HG02884 (cell line): Measurements from ENCODE around the gene PDE4D.
"Not testable (repeated sequence)": the region's sequence is repeated elsewhere in the genome, so short reads cannot be mapped to it uniquely, and the experiment has no call there.

ENCODE experiments used
- ATAC-seq: cut with Tn5 transposase; IDR thresholded peaks from one replicate; pipeline ENCODE4 v1.9.1; 2021; ENCODE audit warnings: mild to moderate bottlenecking, moderate library complexity; ENCODE audit not compliant: unreplicated experiment

PDE4D gene

DNA sequence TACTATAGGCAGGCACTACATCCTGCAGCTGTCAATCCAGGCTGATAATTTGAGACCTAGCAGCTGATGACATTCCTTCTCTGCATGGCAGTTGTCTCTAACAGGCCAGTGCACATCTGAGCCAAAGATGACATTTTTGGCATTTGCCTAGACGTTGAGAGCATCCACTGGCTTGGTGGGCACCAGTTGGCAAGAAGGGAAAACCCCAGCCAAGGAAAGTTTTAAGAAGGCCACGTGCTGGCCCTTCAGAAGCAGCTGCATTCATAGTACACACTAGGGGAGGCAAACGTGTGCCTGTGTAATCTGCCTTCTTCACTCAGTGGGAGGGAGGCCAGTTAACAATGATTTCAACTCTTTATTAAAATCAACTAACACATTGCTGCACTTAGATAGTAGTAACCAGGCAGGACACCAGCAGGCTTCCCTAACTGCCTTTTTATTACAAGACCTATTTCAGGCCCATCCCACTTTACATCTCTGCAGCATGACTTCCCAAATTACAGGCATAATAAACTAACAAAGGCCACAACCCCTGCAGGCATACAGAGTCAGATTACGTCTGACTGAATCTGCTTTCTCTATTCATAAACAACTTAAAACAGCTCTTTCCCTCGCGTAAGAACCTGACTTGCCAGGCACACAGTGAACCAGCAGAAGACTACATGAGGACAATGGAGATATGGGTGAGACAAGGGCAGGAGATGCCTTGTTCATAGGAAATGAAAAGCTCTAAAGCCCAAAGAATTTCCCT lies 576.3 kb downstream of the PDE4D start:
- ATAC-seq = no peak

DNA sequence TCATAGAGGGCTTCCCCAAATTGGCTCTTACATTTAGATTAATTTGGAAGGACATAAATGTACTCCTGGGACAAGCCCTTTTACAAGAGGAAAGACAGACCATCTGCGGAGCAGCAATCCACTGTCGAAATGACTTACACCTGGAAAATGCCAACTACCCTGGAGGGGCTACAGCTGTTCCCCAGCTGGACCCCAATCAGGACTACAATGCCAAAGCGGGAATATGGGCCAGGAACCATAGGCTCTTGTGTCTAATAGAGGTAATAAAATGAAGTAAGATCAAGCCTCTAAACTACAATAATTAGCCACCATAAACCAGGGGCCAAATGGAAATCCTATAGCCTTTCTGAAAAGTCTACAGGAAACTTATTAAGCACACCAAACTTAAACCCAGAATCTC lies 581.3 kb downstream of the PDE4D start:
- ATAC-seq = no peak

DNA sequence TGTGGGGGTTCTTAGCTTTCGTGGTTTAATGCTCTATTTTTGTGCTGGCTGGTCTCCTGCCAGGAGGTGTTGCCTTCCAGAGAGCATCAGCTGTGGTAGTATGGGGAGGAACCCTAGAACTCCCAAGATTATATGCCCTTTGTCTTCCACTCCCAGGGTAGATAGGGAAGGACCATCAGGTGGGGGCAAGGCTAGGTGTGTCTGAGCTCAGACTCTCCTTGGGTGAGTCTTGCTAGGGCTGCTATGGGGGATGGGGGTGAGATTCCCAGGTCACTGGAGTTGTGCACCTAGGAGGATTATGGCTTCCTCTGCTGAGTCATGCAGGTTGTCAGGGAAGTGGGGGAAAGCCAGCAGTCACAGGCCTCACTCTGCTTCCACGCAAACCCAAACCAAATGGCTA lies 584.8 kb downstream of the PDE4D start:
- not testable (repeated sequence) for ATAC-seq

DNA sequence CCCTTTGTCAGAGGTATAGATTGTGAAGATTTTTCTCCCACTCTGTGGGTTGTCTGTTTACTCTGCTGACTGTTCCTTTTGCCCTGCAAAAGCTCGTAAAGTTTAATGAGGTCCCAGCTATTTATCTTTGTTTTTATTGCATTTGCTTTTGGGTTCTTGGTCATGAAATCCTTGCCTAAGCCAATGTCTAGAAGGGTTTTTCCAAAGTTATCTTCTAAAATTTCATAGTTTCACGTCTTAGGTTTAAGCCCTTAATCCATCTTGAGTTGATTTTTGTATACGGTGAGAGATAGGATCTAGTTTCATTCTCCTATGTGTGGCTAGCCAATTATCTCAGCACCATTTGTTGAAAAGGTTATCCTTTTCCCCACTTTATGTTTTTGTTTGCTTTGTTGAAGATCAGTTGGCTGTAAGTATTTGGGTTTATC lies 590.2 kb downstream of the PDE4D start:
- ATAC-seq = not testable (repeated sequence)

DNA sequence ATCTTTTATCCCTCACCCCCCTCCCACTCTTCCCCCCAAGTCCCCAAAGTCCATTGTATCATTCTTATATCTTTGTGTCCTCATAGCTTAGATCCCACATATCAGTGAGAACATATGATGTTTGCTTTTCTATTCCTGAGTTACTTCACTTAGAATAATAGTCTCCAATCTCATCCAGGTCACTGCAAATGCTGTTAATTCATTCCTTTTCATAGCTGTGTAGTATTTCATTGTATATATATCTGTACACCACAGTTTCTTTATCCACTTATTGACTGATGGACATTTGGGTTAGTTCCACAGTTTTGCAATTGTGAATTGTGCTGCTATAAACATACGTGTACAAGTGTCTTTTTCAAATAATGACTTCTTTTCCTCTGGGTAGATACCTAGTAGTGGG lies 591.0 kb downstream of the PDE4D start:
- not testable (repeated sequence) for ATAC-seq

DNA sequence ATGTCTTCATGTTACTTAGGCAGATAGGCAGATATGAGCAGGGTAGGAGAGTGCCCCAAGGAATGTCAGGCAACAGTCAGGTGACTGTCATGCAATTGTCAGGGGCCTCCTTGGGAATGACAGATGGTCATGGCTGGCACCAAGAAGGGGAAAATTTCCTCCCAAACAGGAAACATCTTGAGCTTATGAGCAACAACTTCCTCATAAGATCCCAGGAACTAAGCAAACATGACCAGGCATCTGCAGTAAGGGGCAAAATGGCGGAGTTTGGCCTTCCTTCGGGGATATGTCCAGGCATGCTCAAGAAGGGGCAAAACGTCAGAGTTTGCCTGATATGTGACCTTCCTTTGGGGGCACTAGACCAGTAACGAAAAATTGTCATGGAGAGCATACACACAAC lies 591.8 kb downstream of the PDE4D start:
- ATAC-seq = no peak

DNA sequence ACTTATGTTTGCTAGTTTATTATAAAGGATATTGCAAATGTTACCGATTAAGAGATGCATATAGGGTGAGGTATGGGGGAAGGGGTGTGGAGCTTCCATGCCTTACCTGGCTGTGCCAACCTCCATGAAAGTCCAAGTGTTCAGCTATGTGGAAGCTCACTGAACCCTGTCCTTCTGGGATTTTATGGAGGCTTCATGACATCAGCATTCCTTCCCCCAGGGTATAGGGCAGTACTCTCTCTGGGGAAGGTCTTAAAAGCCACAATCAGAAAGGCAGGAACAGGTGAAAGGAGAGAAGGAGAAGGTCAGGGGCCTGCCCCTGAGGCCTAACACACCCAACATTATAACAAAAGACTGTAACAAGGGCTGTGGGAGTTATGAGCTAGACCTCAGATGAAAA lies 592.6 kb downstream of the PDE4D start:
- no peak for ATAC-seq

DNA sequence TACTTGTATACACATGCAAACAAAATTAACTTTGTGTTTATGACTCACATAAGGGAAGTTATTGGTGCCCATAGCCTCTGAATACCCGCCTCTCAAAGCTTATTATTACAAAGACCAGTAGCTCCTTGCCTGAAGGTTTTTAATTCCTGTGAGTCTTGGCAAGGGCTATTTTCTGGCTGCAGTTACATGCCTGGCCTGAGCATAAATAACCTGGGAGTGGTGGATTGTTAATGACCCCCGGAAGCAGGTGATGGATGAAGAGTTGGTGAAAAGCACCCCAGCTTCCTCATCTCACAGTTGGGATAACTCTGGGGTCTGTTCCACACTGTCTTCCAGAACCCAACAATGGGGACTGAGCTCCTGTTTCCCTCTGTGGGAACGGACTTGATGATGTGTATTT lies 594.5 kb downstream of the PDE4D start:
- no peak for ATAC-seq

DNA sequence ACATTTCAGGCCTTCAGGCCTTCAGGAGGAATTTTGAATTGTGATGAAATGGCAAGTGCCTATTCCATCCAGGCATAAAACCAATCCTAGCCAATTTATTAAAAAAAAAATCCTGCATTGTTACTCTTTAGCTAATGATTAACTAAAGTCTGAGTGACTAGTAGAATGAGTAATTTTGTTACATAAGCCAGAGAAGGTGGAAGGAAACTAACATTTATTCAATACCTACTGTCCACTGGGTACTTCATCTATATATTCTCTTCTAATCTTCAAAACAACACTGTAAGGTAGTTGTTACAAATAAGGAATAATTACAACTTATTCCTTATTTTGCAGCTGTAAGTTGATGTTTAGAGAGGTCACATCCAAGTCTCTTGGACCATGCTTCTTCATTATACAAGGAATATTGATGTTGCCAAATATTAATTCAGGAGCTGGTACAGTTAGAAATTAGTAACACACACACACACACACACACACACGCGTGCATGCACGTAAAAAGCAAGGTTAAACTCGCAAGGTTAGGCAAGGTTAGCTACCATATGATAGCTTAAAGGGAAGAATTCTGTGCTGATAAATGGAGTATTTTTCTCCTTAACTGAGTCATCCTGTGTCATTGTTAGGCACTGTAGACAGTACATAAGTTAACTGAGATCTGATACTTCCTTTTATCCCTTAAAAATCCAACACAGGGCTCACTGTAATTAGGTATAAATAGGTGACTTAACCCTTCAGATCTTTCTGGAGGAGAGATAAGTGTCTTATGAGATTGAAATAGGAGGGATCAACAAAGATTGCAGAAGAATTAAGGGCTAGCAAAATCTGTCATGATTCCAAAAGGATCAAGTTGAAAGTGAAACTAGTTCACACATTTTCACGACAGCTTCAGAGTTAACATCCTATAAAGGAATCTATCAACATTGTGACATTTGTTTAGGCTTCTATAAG lies 596.9 kb downstream of the PDE4D start:
- no peak for ATAC-seq

DNA sequence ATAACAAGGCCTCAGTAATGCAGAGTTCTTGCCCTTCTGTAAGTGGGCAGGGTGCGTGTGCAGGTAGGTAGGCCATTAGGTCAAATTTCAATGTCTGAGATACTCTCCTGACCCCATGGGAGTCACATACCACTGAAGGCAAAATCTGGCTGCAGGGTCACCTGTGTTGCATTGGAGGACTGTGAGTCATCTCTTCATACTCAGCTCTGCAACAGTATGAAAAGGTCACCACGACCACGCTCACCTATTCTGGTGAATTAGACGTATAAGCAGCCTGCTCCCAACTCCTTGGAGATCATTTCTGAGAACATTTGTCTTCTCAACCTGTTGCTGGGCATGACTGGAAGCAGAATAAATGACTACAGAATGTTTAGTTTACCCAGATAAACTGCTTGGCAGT lies 599.8 kb downstream of the PDE4D start:
- ATAC-seq = no peak

DNA sequence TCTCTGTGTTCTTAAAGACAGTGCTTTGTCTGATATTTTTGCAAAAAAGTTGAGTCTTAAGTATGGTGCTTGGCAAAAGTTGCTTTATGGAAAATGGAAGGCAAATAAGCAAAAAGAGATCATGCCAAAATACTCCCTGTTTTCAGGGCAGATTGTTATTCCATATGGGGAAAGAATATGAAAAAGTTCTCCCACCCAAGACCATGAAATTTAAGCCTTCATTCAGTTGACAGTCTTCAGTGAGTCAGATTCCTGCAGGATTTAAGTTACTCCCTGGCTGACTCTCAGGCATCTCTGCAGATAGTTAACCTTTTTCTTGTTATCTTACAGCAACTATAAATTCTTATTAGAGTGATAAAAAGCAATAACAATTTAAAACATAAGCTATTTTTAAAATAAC lies 601.6 kb downstream of the PDE4D start:
- ATAC-seq = no peak

DNA sequence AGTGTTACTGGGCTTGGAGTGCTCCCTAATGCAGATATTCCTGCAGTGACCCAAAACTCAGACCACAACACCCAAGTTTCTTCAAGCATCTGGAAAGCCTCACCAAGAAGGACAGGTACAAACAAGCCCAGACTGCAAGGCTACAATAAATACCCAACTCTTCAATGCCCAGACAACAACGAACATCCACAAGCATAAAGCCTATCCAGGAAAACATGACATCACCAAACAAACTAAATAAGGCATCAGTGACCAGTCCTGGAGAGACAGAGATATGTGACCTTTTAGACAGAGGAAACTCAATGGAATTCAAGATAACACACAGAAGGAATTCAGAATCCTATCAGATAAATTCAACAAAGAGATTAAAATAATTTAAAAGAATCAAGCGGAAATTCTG lies 605.6 kb downstream of the PDE4D start:
- ATAC-seq = no peak

DNA sequence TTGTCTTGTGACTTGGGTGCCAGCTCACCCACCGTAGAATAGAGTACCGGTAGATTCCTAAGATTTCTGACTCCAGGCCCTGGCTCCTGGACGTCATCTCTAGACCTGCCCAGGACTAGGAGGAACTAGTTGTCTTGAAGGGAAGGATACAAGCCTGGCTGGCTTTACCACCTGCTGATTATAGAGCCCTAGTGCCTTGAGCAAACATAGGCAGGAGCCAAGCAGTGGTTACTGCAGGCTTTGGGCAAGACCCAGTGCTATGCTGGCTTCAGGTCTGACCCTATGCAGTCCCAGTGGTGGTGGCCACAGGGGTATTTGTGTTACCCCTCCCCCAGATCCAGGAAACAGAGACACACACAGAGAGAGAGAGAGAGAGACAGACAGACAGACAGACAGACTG lies 606.2 kb downstream of the PDE4D start:
- ATAC-seq = no peak

DNA sequence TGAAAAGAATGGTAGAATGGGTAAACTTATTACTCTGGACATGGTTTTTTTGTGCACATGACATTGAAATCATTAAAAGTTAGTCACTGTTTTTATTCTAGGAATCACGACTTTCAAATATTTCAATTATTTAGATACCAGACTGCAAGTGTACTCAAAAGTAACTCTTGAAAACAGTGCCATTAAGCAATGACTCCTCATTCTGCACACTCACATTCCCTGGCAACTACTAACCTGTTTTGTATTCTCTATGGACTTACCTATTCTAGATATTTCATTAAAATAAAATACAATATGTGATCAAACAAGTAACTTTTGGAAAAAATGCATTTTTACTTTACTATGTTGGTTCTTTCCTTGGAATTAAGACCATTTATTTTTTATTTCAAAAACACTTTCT lies 607.0 kb downstream of the PDE4D start:
- no peak for ATAC-seq

DNA sequence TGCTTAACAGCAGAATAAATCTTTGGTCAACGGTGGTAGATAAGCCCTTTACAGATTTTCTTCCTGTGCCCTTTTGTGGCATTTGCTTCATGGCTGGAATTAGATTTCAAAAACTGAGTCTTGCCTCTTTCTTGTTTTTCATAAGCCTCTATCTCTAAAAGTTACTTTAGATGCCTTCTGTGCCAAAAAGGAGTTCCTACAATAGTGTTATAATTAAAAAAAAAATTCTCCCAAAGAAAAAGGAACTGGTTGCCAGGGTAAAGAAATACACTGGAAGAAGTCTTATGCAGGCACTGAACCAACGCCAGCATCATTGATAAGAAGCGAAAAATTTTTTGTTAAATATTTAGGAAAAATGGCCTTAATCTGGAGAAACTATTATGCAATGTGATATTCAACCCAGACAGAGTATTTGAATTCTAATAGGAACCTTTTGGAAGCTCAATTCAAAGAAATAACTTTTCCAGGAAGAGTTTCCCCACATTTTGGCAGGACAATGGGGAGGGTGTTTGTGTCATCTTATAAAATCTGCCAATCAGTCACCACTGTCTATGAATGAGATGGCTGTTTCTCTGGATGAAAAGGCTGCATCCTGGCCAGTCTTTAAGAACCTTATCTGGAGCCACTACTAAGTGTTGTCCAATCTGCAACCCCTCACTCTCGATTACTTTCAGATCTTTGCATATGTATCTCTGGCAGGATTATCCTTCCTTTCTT lies 608.1 kb downstream of the PDE4D start:
- ATAC-seq = no peak

DNA sequence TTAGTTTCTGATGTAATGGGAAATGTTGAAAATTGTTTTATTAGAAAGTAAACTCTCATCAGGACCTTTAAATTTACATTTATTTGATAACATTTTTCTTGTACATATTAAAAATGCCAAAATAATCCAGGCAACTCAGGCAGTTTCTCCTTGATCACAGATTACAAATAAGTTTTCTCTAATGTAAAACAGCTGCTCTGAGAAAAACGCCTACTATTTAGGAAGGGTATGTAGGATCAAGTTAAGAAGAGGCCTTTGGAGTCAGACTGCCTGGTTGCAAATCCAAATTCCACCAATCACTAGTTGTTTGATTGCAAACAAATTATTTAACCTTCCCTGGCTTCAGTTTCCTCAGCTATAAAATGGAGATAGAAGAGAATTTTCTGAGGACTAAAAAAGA lies 610.8 kb downstream of the PDE4D start:
- ATAC-seq = no peak

DNA sequence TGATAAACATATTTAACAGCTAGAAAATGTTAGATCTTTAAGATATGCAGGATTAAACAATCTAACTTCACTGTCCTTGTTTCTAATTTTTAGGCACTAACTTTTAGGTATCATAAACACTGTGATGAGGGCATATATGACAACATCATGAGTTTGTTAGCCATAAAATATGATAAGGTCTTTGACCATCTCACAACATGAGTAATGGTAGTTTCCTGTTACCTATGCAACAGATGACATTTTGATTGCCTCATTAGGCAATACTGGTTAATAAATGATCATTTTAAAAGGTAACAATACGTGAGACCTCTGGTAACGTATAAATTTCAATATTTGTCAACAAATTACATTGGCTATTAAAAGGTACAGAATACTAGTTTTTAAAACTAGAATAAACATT lies 613.5 kb downstream of the PDE4D start:
- no peak for ATAC-seq

DNA sequence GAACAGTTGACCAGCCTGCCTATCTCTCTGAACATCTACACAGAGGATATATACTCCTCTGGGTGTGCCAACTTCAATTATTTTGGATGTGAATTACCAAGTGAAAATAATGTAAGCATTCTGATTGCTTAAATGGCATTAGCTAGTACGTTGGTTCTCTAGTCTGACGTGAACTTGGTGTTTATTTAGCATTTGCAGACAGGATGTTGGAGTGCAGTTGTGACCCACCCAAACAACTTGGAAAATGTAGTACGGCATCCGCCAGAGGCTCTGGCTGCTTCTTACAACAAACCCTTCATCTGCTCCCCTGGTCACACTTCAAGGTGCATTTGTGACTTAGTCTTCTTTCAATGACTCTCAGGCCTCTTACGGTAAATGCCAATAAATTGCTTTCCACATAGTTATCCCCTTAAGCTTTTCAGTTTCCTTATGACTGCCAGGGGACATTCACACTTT lies 616.6 kb downstream of the PDE4D start:
- ATAC-seq = no peak

DNA sequence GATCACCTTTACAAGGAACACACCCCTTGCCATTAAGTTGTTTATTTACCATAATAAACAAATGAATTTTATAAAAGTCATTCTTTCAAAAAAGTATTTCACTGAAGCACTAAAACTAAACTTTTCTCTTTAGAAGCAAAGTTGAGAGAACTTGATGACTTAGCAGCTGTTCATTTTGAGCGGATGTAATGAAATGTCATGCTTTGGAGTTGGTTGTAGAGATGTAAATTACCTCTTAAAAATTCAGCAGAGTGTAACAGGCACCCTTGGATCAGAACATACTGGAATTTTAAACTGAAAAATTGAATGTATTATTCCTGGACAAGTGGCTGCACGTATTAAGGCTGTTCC lies 617.2 kb downstream of the PDE4D start:
- no peak for ATAC-seq

DNA sequence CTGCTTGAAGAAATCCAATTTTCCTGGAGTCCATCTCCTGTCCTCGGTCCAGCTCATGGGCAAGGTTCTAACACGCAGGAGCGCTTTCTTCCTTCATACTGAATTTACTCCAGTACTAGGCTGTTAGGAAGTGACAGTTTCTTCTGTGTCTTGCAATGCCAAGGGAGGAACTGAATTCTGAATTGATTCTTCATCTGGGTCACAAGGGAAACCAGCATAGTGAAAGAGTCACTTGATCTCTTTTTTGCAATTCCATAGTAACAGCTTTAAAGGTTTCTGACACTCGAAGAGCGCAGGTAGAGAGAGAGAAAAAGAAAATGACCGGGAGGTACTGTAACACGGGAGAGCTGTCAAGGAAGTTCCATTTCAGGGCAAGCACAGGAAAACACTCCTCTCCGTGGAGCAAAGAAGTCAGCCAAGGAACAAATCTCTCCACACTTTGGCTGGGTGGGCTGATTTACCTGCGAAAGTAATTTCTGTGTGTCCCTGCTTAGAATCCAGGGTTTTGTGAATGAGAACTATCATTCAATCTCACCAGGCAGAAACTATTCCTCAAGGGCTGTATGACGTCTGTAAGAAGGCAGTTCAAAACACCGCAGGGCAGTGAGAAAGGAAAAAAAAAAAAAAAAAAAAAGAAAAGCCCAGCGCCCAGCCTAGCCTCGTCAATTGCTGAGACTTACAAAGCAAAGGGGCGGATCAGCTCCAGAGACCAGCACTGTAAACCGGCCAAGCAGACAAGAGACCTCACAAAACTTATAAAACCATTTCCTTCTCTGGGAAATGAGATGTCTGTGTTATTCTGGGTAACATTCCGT lies 617.8 kb downstream of the PDE4D start:
- no peak for ATAC-seq

DNA sequence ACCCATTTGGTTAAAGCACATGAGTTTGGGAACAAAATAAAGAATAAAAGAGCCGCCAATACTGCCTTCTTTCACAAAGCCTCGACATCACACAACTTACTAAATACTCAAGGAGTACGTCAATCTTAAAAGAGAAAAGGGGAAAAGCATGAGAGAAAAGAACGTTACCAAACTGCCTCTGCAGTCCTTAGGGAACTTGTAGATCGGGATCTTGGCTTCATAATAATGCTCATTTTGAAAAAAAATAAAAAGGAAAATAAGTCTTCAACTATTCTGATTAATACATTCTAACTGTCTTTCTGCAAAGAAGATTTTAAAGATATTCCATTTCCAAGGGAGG lies 618.4 kb downstream of the PDE4D start:
- ATAC-seq = no peak
